WTC11 (cell line): ENCODE data around the gene ZNF548. TPM values are rescaled to one million over a fixed set of nuclear protein-coding genes. Genes with fewer than 3 reads are reported as not detected.

Experiments
- AR ChIP-seq: fragments of 250-450 bp; sonication (Bioruptor Pico); IDR thresholded peaks from 2 replicates; pipeline ENCODE4 v1.9.0; 2021; ENCODE audit warnings: mild to moderate bottlenecking
- ATF1 ChIP-seq: sonication (generic); formaldehyde crosslinking; IDR thresholded peaks from 2 replicates; pipeline ENCODE4 v1.8.1; 2023; ENCODE audit warnings: mild to moderate bottlenecking, moderate library complexity, missing genetic modification reagents
- ATF2 ChIP-seq: sonication (generic); formaldehyde crosslinking; IDR thresholded peaks from 2 replicates; pipeline ENCODE4 v1.8.1; 2022; ENCODE audit warnings: low read depth, missing genetic modification reagents, borderline replicate concordance
- CREB1 ChIP-seq: sonication (generic); formaldehyde crosslinking; IDR thresholded peaks from 2 replicates; pipeline ENCODE4 v1.8.0; 2023; ENCODE audit warnings: mild to moderate bottlenecking, missing genetic modification reagents
- E2F1 ChIP-seq: sonication (generic); formaldehyde crosslinking; IDR thresholded peaks from 2 replicates; pipeline ENCODE4 v1.8.0; 2022; ENCODE audit warnings: mild to moderate bottlenecking, missing genetic modification reagents
- ELF4 ChIP-seq: sonication (generic); formaldehyde crosslinking; IDR thresholded peaks from 2 replicates; pipeline ENCODE4 v1.8.1; 2022; ENCODE audit warnings: low read depth, mild to moderate bottlenecking, moderate library complexity, missing genetic modification reagents
- FOXP1 ChIP-seq: sonication (generic); formaldehyde crosslinking; IDR thresholded peaks from 2 replicates; pipeline ENCODE4 v1.8.0; 2022; ENCODE audit warnings: missing genetic modification reagents, mild to moderate bottlenecking, moderate library complexity, borderline replicate concordance
- GRHL2 ChIP-seq: fragments of 250-450 bp; sonication (Bioruptor Pico); IDR thresholded peaks from 2 replicates; pipeline ENCODE4 v1.8.0; 2022; ENCODE audit warnings: mild to moderate bottlenecking, moderate library complexity; ENCODE audit not compliant: insufficient replicate concordance, severe bottlenecking
- KAT7 ChIP-seq: sonication (generic); formaldehyde crosslinking; IDR thresholded peaks from 2 replicates; pipeline ENCODE4 v1.8.1; 2023; ENCODE audit warnings: missing genetic modification reagents, mild to moderate bottlenecking, borderline replicate concordance
- NFE2L1 ChIP-seq: sonication (generic); formaldehyde crosslinking; IDR thresholded peaks from 2 replicates; pipeline ENCODE4 v1.8.1; 2023; ENCODE audit warnings: missing genetic modification reagents
- NR2C2 ChIP-seq: sonication (generic); formaldehyde crosslinking; IDR thresholded peaks from 2 replicates; pipeline ENCODE4 v1.8.0; 2022; ENCODE audit warnings: mild to moderate bottlenecking, missing genetic modification reagents
- NR3C1 ChIP-seq: sonication (generic); formaldehyde crosslinking; conservative IDR thresholded peaks from 2 replicates; pipeline ENCODE4 v1.8.1; 2023; ENCODE audit warnings: low read depth, mild to moderate bottlenecking, missing genetic modification reagents
- PREB ChIP-seq: sonication (generic); formaldehyde crosslinking; IDR thresholded peaks from 2 replicates; pipeline ENCODE4 v1.8.1; 2022; ENCODE audit warnings: mild to moderate bottlenecking, missing genetic modification reagents, moderate library complexity, borderline replicate concordance
- SOX15 ChIP-seq: fragments of 250-450 bp; sonication (Bioruptor Pico); IDR thresholded peaks from 2 replicates; pipeline ENCODE4 v1.9.0; 2021; ENCODE audit warnings: mild to moderate bottlenecking
- STAT6 ChIP-seq: sonication (generic); formaldehyde crosslinking; conservative IDR thresholded peaks from 2 replicates; pipeline ENCODE4 v1.8.1; 2023; ENCODE audit warnings: mild to moderate bottlenecking, low read depth, missing genetic modification reagents, moderate library complexity
- TEAD4 ChIP-seq: sonication (generic); formaldehyde crosslinking; IDR thresholded peaks from 2 replicates; pipeline ENCODE4 v1.8.0; 2022; ENCODE audit warnings: mild to moderate bottlenecking, missing genetic modification reagents
- ZBTB21 ChIP-seq: sonication (generic); formaldehyde crosslinking; IDR thresholded peaks from 2 replicates; pipeline ENCODE4 v1.8.1; 2023; ENCODE audit warnings: mild to moderate bottlenecking, missing genetic modification reagents, borderline replicate concordance
- ZNF232 ChIP-seq: sonication (generic); formaldehyde crosslinking; IDR thresholded peaks from 2 replicates; pipeline ENCODE4 v1.8.0; 2022; ENCODE audit warnings: mild to moderate bottlenecking, missing genetic modification reagents
- ZNF281 ChIP-seq: sonication (generic); formaldehyde crosslinking; IDR thresholded peaks from 2 replicates; pipeline ENCODE4 v1.8.0; 2023; ENCODE audit warnings: mild to moderate bottlenecking, missing genetic modification reagents
- ZNF416 ChIP-seq: fragments of 250-450 bp; sonication (Bioruptor Pico); IDR thresholded peaks from 2 replicates; pipeline ENCODE4 v1.9.0; 2021; ENCODE audit warnings: mild to moderate bottlenecking, inconsistent platforms
- ZNF512 ChIP-seq: sonication (generic); formaldehyde crosslinking; IDR thresholded peaks from 2 replicates; pipeline ENCODE4 v1.8.1; 2022; ENCODE audit warnings: missing genetic modification reagents, borderline replicate concordance
- ZNF671 ChIP-seq: fragments of 250-450 bp; sonication (Bioruptor Pico); IDR thresholded peaks from 2 replicates; pipeline ENCODE4 v1.8.0; 2021; ENCODE audit warnings: mild to moderate bottlenecking
- total RNA-seq: library from RNA; stranded (reverse); gene quantifications from 3 replicates; pipeline ENCODE4 v1.2.3, GENCODE V29; 2021

Gene ZNF548
- total RNA-seq, 1 experiment from 2014 or later = 11.3 TPM

- TF ChIP-seq ZNF512 (CRISPR knock-in tag) (no peak), STAT6 (CRISPR knock-in tag) (no peak), ATF1 (no peak), KAT7 (CRISPR knock-in tag) (peak; percentile 70; the same call in 1 of the 2 replicates), CREB1 (no peak), SOX15 (CRISPR knock-in tag) (no peak), NR2C2 (CRISPR knock-in tag) (no peak), GRHL2 (CRISPR knock-in tag) (no peak), E2F1 (CRISPR knock-in tag) (no peak), NFE2L1 (CRISPR knock-in tag) (no peak), ATF2 (CRISPR knock-in tag) (no peak), ZNF671 (no peak), ZNF281 (CRISPR knock-in tag) (no peak), FOXP1 (CRISPR knock-in tag) (no peak), NR3C1 (no peak), ELF4 (no peak), ZNF232 (0 out of 2 replicates have a peak, but pooled peaks have one; percentile 23), TEAD4 (no peak), PREB (CRISPR knock-in tag) (no peak), AR (CRISPR knock-in tag) (no peak), ZBTB21 (no peak), ZNF416 (peak; percentile 54; the same call in 1 of the 2 replicates)
These were observed 45.7 kb downstream of the ZNF548 start, which contains the start of gene ZNF749 (continued) for GRCh38 chr19:57435062-57435978.
